ENCODE results near the gene SYT13. TPM values are rescaled to one million over a fixed set of nuclear protein-coding genes. Genes with fewer than 3 reads are reported as not detected.

The SYT13 gene
- total RNA-seq, 2 experiments from 2014 or later, result not detected

- ChIA-PET CTCF (no interaction called here), POLR2A (interaction anchor here (0.7 kb wide), 2 partner anchors 17 to 259 kb away, joined by 3 to 5 read pairs; no protein-coding TSS in a partner anchor)
Measured at GRCh38 chr11:45280449-45280848, 5.7 kb downstream of the SYT13 start.

GRCh38 chr11:45279645-45280044, 6.5 kb downstream of the SYT13 start:
- POLR2A ChIA-PET, result no interaction called here

GRCh38 chr11:45278714-45279113, 7.4 kb downstream of the SYT13 start:
- CTCF ChIA-PET, result no interaction called here
- POLR2A ChIA-PET, result no interaction called here

More at GRCh38 chr11:45279645-45280044, 6.5 kb downstream of the SYT13 start:
- CTCF ChIA-PET, result no interaction called here

- CTCF ChIA-PET, result no interaction called here
- POLR2A ChIA-PET, result no interaction called here
Measured at GRCh38 chr11:45275828-45276227, 10.3 kb downstream of the SYT13 start.

GRCh38 chr11:45274206-45274605, 11.9 kb downstream of the SYT13 start:
- ChIA-PET CTCF (no interaction called here), POLR2A (no interaction called here)

GRCh38 chr11:45273509-45273908, 12.6 kb downstream of the SYT13 start:
- POLR2A ChIA-PET, result no interaction called here
- CTCF ChIA-PET, result no interaction called here

- POLR2A ChIA-PET, result no interaction called here
- CTCF ChIA-PET, result no interaction called here
Measured at GRCh38 chr11:45272701-45273100, 13.4 kb downstream of the SYT13 start.

- POLR2A ChIA-PET, result no interaction called here
- CTCF ChIA-PET, result no interaction called here
Measured at GRCh38 chr11:45270946-45271716, 15.0 kb downstream of the SYT13 start.

- CTCF ChIA-PET, result no interaction called here
- POLR2A ChIA-PET, result no interaction called here
Measured at GRCh38 chr11:45269678-45270077, 16.5 kb downstream of the SYT13 start.

- ChIA-PET POLR2A (no interaction called here), CTCF (interaction anchor here (0.8 kb wide), 1 partner anchor 64 kb away, joined by 3 read pairs; no protein-coding TSS in a partner anchor)
Measured at GRCh38 chr11:45267652-45268299, 18.4 kb downstream of the SYT13 start.

GRCh38 chr11:45267052-45267451, 19.1 kb downstream of the SYT13 start:
- CTCF ChIA-PET, result interaction anchor here (0.8 to 2.1 kb wide), 2 partner anchors 15 to 65 kb away, joined by 3 to 5 read pairs; no protein-coding TSS in a partner anchor
- POLR2A ChIA-PET, result no interaction called here

- ChIA-PET CTCF (interaction anchor here (2.1 kb wide), 1 partner anchor 14 kb away, joined by 5 read pairs; no protein-coding TSS in a partner anchor), POLR2A (no interaction called here)
Measured at GRCh38 chr11:45266676-45267020, 19.5 kb downstream of the SYT13 start.

- POLR2A ChIA-PET, result no interaction called here
- CTCF ChIA-PET, result interaction anchor here (2.1 kb wide), 1 partner anchor 14 kb away, joined by 5 read pairs; no protein-coding TSS in a partner anchor
Measured at GRCh38 chr11:45265969-45266675, 20.0 kb downstream of the SYT13 start.

- ChIA-PET CTCF (interaction anchor here (2.1 kb wide), 1 partner anchor 13 kb away, joined by 5 read pairs; no protein-coding TSS in a partner anchor), POLR2A (no interaction called here)
Measured at GRCh38 chr11:45264839-45265515, 21.2 kb downstream of the SYT13 start.

GRCh38 chr11:45263773-45264172, 22.4 kb downstream of the SYT13 start:
- ChIA-PET CTCF (interaction anchor here (0.6 kb wide), 1 partner anchor 1810 kb away, joined by 3 read pairs; no protein-coding TSS in a partner anchor), POLR2A (no interaction called here)

- ChIA-PET CTCF (no interaction called here), POLR2A (no interaction called here)
Measured at GRCh38 chr11:45262900-45263299, 23.2 kb downstream of the SYT13 start.

- ChIA-PET CTCF (no interaction called here), POLR2A (no interaction called here)
Measured at GRCh38 chr11:45260071-45260470, 26.1 kb downstream of the SYT13 start.

GRCh38 chr11:45259592-45259991, 26.5 kb downstream of the SYT13 start:
- CTCF ChIA-PET, result no interaction called here
- POLR2A ChIA-PET, result no interaction called here

GRCh38 chr11:45258982-45259530, 27.1 kb downstream of the SYT13 start:
- ChIA-PET POLR2A (no interaction called here), CTCF (no interaction called here)

GRCh38 chr11:45254070-45254469, 32.1 kb downstream of the SYT13 start:
- ChIA-PET CTCF (no interaction called here), POLR2A (no interaction called here)

Data from activated CD8-positive, alpha-beta memory T cell treated with anti-CD3 and anti-CD28 coated beads for 36 hours (primary cell).